ENCODE data around the gene GPR37. TPM values are rescaled to one million over a fixed set of nuclear protein-coding genes. Genes with fewer than 3 reads are reported as not detected.

GPR37 gene
- total and polyA plus RNA-seq, 10 of the 15 experiments (the other 5 are each of a cell fraction or from before 2014, with no cell fraction given) = 0.02 TPM; not detected in 9

DNA sequence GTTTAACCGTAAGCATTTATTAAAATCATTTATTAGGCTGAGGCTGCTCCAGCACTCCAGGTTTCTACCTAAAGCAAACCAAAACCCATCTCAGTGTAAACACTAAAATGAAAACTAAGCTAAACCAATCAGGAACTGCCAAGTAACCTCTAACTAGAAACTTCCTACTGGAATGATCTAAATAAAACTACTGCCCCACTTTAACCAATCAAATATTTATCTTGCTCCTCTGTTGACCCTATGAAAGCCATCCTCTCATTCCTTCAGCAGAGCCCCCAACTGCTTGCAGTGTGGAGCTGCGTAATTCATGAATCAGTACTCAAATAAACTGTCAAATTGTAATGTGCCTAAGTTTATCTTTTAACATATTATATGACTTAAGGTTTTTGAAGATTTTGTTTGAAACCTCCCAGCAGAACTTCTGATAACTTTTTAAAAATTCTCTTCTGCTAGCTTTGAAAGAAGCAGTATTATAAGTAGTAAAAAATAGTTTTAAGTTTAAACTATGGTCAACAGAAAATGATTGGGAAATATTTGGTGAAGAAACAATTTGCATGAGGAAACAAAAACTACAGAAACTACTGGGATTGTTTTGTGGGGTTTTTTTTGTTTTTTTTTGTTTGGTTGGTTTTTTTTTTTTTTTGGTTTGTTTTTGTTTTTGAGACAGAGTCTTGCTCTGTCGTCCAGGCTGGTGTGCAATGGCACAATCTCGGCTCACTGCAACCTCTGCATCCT lies 47.4 kb downstream of the GPR37 start (continued):
- TF ChIP-seq, protein P1, sequence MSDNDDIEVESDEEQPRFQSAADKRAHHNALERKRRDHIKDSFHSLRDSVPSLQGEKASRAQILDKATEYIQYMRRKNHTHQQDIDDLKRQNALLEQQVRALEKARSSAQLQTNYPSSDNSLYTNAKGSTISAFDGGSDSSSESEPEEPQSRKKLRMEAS (IDR thresholded peaks at IDR 0.05; ENCODE audit: low read depth, low read length) = no peak
- TF ChIP-seq, protein P2, sequence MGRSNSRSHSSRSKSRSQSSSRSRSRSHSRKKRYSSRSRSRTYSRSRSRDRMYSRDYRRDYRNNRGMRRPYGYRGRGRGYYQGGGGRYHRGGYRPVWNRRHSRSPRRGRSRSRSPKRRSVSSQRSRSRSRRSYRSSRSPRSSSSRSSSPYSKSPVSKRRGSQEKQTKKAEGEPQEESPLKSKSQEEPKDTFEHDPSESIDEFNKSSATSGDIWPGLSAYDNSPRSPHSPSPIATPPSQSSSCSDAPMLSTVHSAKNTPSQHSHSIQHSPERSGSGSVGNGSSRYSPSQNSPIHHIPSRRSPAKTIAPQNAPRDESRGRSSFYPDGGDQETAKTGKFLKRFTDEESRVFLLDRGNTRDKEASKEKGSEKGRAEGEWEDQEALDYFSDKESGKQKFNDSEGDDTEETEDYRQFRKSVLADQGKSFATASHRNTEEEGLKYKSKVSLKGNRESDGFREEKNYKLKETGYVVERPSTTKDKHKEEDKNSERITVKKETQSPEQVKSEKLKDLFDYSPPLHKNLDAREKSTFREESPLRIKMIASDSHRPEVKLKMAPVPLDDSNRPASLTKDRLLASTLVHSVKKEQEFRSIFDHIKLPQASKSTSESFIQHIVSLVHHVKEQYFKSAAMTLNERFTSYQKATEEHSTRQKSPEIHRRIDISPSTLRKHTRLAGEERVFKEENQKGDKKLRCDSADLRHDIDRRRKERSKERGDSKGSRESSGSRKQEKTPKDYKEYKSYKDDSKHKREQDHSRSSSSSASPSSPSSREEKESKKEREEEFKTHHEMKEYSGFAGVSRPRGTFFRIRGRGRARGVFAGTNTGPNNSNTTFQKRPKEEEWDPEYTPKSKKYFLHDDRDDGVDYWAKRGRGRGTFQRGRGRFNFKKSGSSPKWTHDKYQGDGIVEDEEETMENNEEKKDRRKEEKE (IDR thresholded peaks at IDR 0.05) = no peak
- no peak for TF ChIP-seq MEF2B (IDR thresholded peaks at IDR 0.05; ENCODE audit: partially characterized antibody, poor library complexity, severe bottlenecking)
- no peak for TF ChIP-seq TBL1XR1 (IDR thresholded peaks at IDR 0.05; ENCODE audit: low read depth, low read length)
- TF ChIP-seq PAX5 (IDR thresholded peaks at IDR 0.05; ENCODE audit: borderline replicate concordance, low read depth, low read length) = no peak
- TF ChIP-seq LARP7 (IDR thresholded peaks at IDR 0.05) = no peak
- no peak for TF ChIP-seq FOS (IDR thresholded peaks at IDR 0.05; ENCODE audit: borderline replicate concordance, extremely low read depth, insufficient read length)
- TF ChIP-seq NFIC (IDR thresholded peaks at IDR 0.05; ENCODE audit: low read depth, low read length) = no peak
- no peak for TF ChIP-seq CREB1 (IDR thresholded peaks at IDR 0.05; ENCODE audit: low read depth)
- TF ChIP-seq RFX5 (IDR thresholded peaks at IDR 0.05; ENCODE audit: low read depth, low read length) = no peak

DNA sequence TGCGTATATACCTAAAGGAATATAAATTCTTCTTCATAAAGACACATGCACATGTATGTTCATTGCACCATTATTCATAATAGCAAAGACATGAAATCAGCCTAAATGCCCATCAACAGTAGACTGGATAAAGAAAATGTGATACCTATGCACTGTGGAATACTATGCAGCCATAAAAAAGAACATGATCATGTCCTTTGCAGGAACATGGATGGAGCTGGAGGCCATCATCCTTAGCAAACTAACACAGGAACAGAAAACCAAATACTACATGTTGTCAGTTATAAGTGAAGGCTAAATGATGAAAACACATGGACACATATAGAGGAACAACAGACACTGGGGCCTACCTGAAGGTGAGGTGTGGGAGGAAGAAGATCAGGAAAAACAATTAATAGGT lies 48.7 kb downstream of the GPR37 start:
- ChIA-PET CTCF (no interaction called here), SMC1A (ENCODE audit: uncharacterized antibody, unreplicated experiment) (no interaction called here), POLR2A (no interaction called here), RAD21 (ENCODE audit: unreplicated experiment) (no interaction called here)
- Histone ChIP-seq H3K9ac (ENCODE audit: control insufficient read depth, insufficient read depth, low read length) (no peak overlapping the region), H3K79me2 (ENCODE audit: control insufficient read depth, insufficient read depth, low read length) (no peaks in the 10 kb centered on the region), H3K4me2 (ENCODE audit: control insufficient read depth, insufficient read depth) (no peak overlapping the region), H3K27me3 (replicated peaks in 1 of 2; ENCODE audit: control insufficient read depth in 2 of 2, insufficient read depth in 2 of 2, low read length in 1 of 2) (no peaks in the 10 kb centered on the region), H3K4me1 (ENCODE audit: control insufficient read depth, insufficient read depth, low read length) (no peaks in the 10 kb centered on the region), H3K4me3 (no peak overlapping the region), H3K27ac (ENCODE audit: control insufficient read depth, insufficient read depth) (no peak overlapping the region), H3K36me3 (ENCODE audit: control insufficient read depth in 2 of 2, insufficient read depth in 2 of 2, low read length in 1 of 2) (no peaks in the 10 kb centered on the region), H4K20me1 (ENCODE audit: control insufficient read depth, insufficient read depth) (no peaks in the 10 kb centered on the region), H2AFZ (ENCODE audit: control insufficient read depth, low read depth, low read length) (no peak overlapping the region), H3K9me3 (replicated peaks; ENCODE audit: control insufficient read depth, insufficient read depth, low read length) (no peaks in the 10 kb centered on the region; the same call in 2 of the 3 replicates)
- WGBS (ENCODE audit: insufficient coverage, insufficient replicate concordance, low lambda C conversion rate, missing lambda C conversion rate) = 90% methylated on average over 1 of the region's 1 CpG
- DNase-seq (ENCODE audit: low read depth, low spot score) (no peak), ATAC-seq (no peak), FAIRE-seq (no peak)
- in situ Hi-C loops (cut with MboI) = no loop called here
- intact Hi-C loops (cut with micrococcal nuclease; ENCODE audit: unreplicated experiment) = no loop called here
- BruUV-seq (replicated peaks) = no TSS peak
- TF ChIP-seq RFX5 (IDR thresholded peaks at IDR 0.05; ENCODE audit: low read depth, low read length) (no peak), BMI1 (IDR thresholded peaks at IDR 0.05; ENCODE audit: borderline replicate concordance) (no peak), HCFC1 (IDR thresholded peaks at IDR 0.05; ENCODE audit: low read length) (no peak), RELA (IDR thresholded peaks at IDR 0.05; ENCODE audit: borderline replicate concordance, partially characterized antibody) (no peak), LARP7 (IDR thresholded peaks at IDR 0.05) (no peak)
- TF ChIP-seq, protein P3, sequence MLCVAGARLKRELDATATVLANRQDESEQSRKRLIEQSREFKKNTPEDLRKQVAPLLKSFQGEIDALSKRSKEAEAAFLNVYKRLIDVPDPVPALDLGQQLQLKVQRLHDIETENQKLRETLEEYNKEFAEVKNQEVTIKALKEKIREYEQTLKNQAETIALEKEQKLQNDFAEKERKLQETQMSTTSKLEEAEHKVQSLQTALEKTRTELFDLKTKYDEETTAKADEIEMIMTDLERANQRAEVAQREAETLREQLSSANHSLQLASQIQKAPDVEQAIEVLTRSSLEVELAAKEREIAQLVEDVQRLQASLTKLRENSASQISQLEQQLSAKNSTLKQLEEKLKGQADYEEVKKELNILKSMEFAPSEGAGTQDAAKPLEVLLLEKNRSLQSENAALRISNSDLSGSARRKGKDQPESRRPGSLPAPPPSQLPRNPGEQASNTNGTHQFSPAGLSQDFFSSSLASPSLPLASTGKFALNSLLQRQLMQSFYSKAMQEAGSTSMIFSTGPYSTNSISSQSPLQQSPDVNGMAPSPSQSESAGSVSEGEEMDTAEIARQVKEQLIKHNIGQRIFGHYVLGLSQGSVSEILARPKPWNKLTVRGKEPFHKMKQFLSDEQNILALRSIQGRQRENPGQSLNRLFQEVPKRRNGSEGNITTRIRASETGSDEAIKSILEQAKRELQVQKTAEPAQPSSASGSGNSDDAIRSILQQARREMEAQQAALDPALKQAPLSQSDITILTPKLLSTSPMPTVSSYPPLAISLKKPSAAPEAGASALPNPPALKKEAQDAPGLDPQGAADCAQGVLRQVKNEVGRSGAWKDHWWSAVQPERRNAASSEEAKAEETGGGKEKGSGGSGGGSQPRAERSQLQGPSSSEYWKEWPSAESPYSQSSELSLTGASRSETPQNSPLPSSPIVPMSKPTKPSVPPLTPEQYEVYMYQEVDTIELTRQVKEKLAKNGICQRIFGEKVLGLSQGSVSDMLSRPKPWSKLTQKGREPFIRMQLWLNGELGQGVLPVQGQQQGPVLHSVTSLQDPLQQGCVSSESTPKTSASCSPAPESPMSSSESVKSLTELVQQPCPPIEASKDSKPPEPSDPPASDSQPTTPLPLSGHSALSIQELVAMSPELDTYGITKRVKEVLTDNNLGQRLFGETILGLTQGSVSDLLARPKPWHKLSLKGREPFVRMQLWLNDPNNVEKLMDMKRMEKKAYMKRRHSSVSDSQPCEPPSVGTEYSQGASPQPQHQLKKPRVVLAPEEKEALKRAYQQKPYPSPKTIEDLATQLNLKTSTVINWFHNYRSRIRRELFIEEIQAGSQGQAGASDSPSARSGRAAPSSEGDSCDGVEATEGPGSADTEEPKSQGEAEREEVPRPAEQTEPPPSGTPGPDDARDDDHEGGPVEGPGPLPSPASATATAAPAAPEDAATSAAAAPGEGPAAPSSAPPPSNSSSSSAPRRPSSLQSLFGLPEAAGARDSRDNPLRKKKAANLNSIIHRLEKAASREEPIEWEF (IDR thresholded peaks at IDR 0.05; ENCODE audit: insufficient replicate concordance, low read depth, low read length) = no peak

Data from GM12878 (cell line).